ENCODE data around the gene INCA1. TPM values are rescaled to one million over a fixed set of nuclear protein-coding genes. Genes with fewer than 3 reads are reported as not detected.

Gene INCA1
- total and polyA plus RNA-seq, 2 of the 13 experiments (the other 11 are each of a cell fraction or from before 2014, with no cell fraction given): 0.93 to 2.6 TPM

DNA sequence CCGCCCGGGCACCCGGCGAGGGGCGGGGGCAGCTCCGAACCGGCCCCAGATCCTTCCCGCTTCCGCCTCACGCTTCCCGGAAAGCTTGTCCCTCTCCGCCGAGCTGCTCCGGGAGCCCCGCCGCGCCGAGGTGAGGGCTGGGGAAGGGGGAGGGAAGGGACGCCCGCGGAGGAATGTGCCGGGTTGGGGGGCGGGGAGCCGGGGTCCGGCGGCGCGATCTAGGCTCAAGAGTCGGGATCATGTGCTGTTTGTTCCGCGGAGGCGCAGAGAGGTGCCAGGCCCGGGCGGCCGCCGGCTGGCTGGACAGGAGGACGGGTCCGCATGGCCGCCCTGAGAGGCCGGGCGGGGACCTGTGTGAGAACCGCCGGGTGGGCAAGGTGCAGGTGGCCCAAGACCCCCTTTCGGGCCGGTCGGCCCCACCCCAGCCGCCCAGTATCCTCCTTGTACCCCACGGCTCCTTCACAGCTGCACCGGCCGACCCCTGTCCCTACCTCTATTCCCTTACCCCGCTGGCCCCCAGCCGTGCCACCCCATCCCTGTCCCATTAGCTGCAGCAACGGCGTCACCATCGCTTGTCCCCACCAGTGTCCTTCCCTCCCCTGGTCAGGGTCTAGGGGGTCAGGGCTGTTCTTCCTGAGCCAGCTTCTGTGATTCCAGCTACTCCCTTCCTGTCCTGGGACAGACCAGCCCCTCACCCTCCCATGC is 857 bp upstream of the INCA1 start:
- in situ Hi-C loops (cut with HindIII; ENCODE audit: extremely low pct_ligation_motif_present, low pct_unique_long_range_greater_than_20kb): no loop called here
- Histone ChIP-seq H3K9ac (ENCODE audit: insufficient read depth, low read depth, low read length) (peak overlapping the region; percentile 92), H3K4me1 (ENCODE audit: insufficient read depth, low read length) (peaks cover 28% of the 10 kb centered on the region), H3K27me3 (ENCODE audit: control insufficient read depth in 1 of 2, insufficient read depth in 2 of 2, low read length in 2 of 2) (no peaks in the 10 kb centered on the region; a peak in 1 of 5 replicates), H3K36me3 (replicated peaks in 1 of 2; ENCODE audit: control insufficient read depth in 1 of 2, insufficient read depth in 2 of 2, low read length in 2 of 2) (peaks cover 4 to 24% of the 10 kb centered on the region in 2 experiments), H3K9me3 (ENCODE audit: low read length) (no peaks in the 10 kb centered on the region), H3K4me3 (replicated peaks in 1 of 3; ENCODE audit: insufficient read depth in 1 of 3, low read depth in 2 of 3, low read length in 3 of 3) (peak overlapping the region; percentile 91 to 93 (median 92)), H2AFZ (ENCODE audit: low read length) (no peak overlapping the region), H3K79me2 (ENCODE audit: insufficient read depth, low read length) (peaks cover 27% of the 10 kb centered on the region), H3K4me2 (ENCODE audit: low read depth, low read length) (peak overlapping the region; percentile 82), H4K20me1 (ENCODE audit: insufficient read depth, low read length) (no peaks in the 10 kb centered on the region), H3K27ac (ENCODE audit: extremely low read length, insufficient read depth, low read length) (peak overlapping the region; percentile 93)
- ChIA-PET POLR2A (interaction anchor here (0.7 to 5.1 kb wide), 20 partner anchors 8 to 202 kb away, joined by 3 to 74 read pairs (median 7); partner anchors contain the start of genes CAMTA2, ENO3, PFN1 and PSMB6), CTCF (ENCODE audit: low intra/inter-chr PET ratio, low total read pairs) (no interaction called here)
- no peak for FAIRE-seq
- DNase-seq (ENCODE audit: low spot score): peak; percentile 40
- WGBS (ENCODE audit: low lambda C conversion rate): 1% methylated on average over 9 of the region's 55 CpGs
- intact Hi-C loops (cut with micrococcal nuclease; ENCODE audit: unreplicated experiment): no loop called here
- BruUV-seq (replicated peaks): no TSS peak
- peak; percentile 46 for ATAC-seq
- TF ChIP-seq, protein P1, sequence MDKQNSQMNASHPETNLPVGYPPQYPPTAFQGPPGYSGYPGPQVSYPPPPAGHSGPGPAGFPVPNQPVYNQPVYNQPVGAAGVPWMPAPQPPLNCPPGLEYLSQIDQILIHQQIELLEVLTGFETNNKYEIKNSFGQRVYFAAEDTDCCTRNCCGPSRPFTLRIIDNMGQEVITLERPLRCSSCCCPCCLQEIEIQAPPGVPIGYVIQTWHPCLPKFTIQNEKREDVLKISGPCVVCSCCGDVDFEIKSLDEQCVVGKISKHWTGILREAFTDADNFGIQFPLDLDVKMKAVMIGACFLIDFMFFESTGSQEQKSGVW (CRISPR knock-in tag; IDR thresholded peaks at IDR 0.05; ENCODE audit: borderline replicate concordance): no peak
- TF ChIP-seq, protein P2, sequence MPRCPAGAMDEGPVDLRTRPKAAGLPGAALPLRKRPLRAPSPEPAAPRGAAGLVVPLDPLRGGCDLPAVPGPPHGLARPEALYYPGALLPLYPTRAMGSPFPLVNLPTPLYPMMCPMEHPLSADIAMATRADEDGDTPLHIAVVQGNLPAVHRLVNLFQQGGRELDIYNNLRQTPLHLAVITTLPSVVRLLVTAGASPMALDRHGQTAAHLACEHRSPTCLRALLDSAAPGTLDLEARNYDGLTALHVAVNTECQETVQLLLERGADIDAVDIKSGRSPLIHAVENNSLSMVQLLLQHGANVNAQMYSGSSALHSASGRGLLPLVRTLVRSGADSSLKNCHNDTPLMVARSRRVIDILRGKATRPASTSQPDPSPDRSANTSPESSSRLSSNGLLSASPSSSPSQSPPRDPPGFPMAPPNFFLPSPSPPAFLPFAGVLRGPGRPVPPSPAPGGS (CRISPR knock-in tag; IDR thresholded peaks at IDR 0.05): 0 out of 2 replicates have a peak, but pooled peaks have one; percentile 3
- TF ChIP-seq ZNF430 (CRISPR knock-in tag; IDR thresholded peaks at IDR 0.05) (0 out of 2 replicates have a peak, but pooled peaks have one; percentile 11), KLF15 (CRISPR knock-in tag; IDR thresholded peaks at IDR 0.05; ENCODE audit: borderline replicate concordance) (no peak), ZNF225 (CRISPR knock-in tag; IDR thresholded peaks at IDR 0.05) (0 out of 2 replicates have a peak, but pooled peaks have one; percentile 13), MTF2 (CRISPR knock-in tag; IDR thresholded peaks at IDR 0.05; ENCODE audit: borderline replicate concordance) (peak; percentile 88; the same call in 1 of the 2 replicates), NFYB (CRISPR knock-in tag; IDR thresholded peaks at IDR 0.05) (no peak), SP2 (CRISPR knock-in tag; IDR thresholded peaks at IDR 0.05) (peak; percentile 11; the same call in 1 of the 2 replicates), ZNF616 (CRISPR knock-in tag; IDR thresholded peaks at IDR 0.05; ENCODE audit: low read depth) (0 out of 2 replicates have a peak, but pooled peaks have one; percentile 4), ZIK1 (CRISPR knock-in tag; IDR thresholded peaks at IDR 0.05; ENCODE audit: borderline replicate concordance, low read depth) (0 out of 2 replicates have a peak, but pooled peaks have one; percentile 3), NCOA1 (CRISPR knock-in tag; IDR thresholded peaks at IDR 0.05) (0 out of 2 replicates have a peak, but pooled peaks have one; percentile 33), ZFP62 (CRISPR knock-in tag; IDR thresholded peaks at IDR 0.05) (no peak)
- TF ChIP-seq, protein P3, sequence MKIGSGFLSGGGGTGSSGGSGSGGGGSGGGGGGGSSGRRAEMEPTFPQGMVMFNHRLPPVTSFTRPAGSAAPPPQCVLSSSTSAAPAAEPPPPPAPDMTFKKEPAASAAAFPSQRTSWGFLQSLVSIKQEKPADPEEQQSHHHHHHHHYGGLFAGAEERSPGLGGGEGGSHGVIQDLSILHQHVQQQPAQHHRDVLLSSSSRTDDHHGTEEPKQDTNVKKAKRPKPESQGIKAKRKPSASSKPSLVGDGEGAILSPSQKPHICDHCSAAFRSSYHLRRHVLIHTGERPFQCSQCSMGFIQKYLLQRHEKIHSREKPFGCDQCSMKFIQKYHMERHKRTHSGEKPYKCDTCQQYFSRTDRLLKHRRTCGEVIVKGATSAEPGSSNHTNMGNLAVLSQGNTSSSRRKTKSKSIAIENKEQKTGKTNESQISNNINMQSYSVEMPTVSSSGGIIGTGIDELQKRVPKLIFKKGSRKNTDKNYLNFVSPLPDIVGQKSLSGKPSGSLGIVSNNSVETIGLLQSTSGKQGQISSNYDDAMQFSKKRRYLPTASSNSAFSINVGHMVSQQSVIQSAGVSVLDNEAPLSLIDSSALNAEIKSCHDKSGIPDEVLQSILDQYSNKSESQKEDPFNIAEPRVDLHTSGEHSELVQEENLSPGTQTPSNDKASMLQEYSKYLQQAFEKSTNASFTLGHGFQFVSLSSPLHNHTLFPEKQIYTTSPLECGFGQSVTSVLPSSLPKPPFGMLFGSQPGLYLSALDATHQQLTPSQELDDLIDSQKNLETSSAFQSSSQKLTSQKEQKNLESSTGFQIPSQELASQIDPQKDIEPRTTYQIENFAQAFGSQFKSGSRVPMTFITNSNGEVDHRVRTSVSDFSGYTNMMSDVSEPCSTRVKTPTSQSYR (CRISPR knock-in tag; IDR thresholded peaks at IDR 0.05; ENCODE audit: borderline replicate concordance): peak; percentile 21; the same call in 1 of the 2 replicates
- TF ChIP-seq, protein P4, sequence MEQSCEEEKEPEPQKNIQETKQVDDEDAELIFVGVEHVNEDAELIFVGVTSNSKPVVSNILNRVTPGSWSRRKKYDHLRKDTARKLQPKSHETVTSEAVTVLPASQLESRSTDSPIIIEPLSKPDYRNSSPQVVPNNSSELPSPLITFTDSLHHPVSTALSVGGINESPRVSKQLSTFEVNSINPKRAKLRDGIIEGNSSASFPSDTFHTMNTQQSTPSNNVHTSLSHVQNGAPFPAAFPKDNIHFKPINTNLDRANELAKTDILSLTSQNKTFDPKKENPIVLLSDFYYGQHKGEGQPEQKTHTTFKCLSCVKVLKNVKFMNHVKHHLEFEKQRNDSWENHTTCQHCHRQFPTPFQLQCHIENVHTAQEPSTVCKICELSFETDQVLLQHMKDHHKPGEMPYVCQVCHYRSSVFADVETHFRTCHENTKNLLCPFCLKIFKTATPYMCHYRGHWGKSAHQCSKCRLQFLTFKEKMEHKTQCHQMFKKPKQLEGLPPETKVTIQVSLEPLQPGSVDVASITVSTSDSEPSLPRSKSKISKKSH (CRISPR knock-in tag; IDR thresholded peaks at IDR 0.05; ENCODE audit: borderline replicate concordance): no peak

Data from HepG2 (cell line).